GM19351 (cell line): Measurements from ENCODE around the gene MUC4.
A peak's percentile ranks its signal among the peaks of the same experiment; 100 is the strongest.

ENCODE experiments used
- ATAC-seq: cut with Tn5 transposase; IDR thresholded peaks from one replicate; pipeline ENCODE4 v1.9.1; 2021; ENCODE audit warnings: mild to moderate bottlenecking, moderate library complexity; ENCODE audit not compliant: unreplicated experiment

Gene MUC4, protein sequence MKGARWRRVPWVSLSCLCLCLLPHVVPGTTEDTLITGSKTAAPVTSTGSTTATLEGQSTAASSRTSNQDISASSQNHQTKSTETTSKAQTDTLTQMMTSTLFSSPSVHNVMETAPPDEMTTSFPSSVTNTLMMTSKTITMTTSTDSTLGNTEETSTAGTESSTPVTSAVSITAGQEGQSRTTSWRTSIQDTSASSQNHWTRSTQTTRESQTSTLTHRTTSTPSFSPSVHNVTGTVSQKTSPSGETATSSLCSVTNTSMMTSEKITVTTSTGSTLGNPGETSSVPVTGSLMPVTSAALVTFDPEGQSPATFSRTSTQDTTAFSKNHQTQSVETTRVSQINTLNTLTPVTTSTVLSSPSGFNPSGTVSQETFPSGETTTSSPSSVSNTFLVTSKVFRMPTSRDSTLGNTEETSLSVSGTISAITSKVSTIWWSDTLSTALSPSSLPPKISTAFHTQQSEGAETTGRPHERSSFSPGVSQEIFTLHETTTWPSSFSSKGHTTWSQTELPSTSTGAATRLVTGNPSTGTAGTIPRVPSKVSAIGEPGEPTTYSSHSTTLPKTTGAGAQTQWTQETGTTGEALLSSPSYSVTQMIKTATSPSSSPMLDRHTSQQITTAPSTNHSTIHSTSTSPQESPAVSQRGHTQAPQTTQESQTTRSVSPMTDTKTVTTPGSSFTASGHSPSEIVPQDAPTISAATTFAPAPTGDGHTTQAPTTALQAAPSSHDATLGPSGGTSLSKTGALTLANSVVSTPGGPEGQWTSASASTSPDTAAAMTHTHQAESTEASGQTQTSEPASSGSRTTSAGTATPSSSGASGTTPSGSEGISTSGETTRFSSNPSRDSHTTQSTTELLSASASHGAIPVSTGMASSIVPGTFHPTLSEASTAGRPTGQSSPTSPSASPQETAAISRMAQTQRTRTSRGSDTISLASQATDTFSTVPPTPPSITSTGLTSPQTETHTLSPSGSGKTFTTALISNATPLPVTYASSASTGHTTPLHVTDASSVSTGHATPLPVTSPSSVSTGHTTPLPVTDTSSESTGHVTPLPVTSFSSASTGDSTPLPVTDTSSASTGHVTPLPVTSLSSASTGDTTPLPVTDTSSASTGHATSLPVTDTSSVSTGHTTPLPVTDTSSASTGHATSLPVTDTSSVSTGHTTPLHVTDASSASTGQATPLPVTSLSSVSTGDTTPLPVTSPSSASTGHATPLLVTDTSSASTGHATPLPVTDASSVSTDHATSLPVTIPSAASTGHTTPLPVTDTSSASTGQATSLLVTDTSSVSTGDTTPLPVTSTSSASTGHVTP (N-terminal part only)

DNA sequence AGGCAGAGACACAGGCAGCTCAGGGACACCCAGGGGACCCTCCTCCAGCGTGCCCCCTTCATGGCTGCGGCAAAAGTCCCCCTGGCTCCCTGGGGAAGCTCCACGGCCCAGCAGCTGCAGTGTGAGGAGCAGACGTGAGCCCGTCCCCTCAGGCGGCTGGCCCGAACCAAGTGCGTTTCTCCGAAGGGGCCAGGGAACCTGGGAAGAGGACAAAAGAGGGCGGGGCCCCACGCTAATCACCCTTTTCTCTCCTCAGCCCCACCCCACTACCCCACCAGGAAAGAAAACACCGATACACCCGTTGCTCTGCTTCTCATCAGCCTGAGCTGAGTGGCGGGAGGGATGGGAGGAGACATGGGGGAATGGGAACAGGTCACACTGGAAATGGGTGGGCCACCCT is at the start of gene MUC4:
Gene MUC4 (minus strand): TSS at position 174 of the 400 bp plus-strand sequence. CDS start 112 bp downstream, at position 62.
- ATAC-seq = no peak

GRCh38 chr3:195860456-195860855 is 48.7 kb upstream of the MUC4 start:
- no peak for ATAC-seq

DNA sequence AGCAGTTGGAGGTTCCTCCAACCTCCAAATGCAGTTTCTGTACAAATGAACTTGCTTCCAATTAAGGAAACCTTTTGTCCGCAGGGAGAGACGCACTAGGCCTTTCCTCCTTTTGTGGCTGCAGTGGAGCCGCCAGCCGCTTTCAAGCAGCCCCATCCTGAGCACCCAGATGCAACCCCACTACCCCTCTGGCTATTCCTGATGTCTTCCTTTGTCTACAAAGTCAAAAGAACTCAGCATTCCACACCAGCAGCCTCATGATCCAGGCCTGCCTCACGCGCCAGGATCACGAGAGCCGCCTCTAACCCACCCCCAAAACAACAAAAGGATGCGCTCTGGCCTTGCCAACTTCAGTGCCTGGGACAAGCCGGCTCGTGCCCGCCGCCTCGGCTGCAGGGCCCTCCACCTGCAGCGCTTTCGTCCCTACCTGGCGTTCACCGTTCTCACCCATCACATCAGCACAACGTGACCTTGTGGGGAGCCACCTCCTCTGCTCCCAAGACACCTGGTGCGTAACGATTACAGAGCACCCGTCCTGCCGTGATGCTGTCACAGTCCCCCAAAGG is 48.2 kb upstream of the MUC4 start:
- no peak for ATAC-seq

DNA sequence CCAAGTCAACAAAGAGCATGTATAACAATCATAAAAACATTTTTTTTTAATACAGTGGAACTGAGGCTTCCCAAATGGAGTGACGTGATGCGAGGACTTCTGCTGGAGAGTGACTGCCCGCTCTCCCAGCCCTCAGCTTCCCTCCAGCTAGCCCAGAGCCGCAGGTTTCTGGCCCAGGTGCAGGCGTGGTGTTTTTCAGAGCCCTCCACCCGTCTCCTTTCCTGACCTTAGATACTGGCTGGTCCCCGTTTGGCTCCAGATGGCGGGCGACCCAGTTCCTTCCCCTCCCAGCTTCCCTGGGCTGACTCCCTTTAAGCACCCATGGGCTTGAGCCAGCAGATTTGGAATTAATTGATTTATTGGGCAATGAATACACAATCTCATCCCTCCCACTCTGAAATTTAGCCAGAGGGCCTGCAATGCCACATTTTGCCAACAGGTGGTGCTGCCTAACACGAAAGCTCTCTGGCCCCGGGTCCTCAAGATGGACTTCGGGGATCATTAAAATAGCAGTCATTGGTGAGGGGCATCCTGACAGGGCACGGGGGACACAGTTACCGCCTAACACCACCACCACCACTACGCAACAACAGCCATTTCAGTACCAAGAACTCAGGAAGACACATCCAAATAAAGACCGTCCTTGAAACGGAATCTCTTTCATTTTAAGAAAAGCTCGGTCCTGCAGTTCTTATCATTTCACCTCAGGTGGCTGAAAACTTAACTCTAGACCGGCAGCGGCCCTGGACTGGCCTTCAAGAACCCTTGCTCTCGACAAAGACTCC is 47.5 kb upstream of the MUC4 start:
- no peak for ATAC-seq

GRCh38 chr3:195856410-195857084 is 44.8 kb upstream of the MUC4 start:
- ATAC-seq = no peak

DNA sequence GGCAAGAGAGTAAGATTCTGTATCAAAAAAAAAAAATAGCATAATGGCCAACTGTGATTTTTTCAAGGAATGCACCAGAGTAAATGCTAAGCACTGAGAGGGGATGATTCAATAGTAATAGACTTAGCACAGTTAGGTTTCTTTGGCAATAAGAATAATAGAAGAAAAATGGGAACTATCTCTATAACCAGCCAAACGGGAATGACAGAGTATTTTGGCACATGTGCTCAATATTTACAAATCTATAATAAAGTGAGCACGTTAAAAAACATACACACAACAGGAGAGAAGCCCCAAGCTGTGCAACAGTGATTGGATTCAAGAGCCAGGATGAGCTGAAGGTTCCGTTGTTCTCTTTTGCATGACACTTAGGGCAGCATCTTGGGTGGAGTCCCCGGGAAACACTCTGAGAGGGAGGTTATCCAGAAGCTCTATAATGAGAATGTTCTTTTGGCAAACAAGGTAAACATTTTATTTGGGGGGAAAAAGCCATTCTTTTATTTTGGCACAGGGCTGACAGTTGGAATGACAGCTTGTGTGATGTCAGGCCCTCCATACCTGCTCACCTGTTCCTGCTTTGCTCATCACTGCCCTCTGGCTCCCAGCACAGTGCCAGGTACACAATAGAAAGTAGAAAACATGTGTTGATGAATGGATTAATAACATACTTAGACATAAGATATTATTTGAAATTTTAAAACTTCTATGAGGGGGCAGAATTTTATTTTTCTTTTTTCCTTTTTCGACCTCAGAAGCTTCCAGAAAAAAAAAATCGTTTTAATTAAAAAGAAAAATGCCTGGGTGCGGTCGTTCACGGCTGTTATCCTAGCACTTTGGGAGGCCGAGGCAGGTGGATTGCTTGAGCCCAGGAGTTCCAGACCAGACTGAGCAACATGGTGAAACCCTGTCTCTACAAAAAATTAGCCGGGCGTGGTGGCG is 44.0 kb upstream of the MUC4 start:
- no peak for ATAC-seq

DNA sequence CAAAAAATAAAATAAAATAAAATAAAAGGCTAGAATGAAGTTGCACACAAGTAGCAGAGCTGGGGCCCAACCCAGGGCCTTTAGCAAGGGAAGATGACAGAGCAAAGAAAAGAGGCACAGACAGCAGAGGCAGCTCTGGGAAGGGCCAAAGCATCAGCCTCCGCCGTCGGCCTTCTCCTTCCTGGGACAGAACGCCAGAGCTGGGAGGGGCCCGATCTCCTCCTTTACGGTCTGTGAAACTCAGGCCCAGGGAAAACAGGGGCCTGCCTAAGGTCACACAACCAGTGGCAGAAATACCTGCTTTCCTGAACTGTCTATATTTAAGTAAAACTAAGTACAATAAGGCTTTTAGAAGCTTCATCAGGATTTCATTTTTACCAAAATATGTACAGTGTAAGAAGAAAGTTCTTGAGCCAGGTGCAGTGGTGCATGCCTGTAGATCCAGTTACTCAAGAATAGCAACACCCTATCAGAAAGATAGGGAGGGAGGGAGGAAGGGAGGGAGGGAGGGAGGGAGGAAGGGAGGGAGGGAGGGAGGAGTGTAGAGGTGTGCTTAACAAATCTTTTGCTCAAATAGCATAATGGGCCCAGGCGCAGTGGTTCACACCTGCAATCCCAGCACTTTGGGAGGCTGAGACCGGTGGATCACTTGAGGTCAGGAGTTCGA is 43.0 kb upstream of the MUC4 start:
- ATAC-seq = no peak

DNA sequence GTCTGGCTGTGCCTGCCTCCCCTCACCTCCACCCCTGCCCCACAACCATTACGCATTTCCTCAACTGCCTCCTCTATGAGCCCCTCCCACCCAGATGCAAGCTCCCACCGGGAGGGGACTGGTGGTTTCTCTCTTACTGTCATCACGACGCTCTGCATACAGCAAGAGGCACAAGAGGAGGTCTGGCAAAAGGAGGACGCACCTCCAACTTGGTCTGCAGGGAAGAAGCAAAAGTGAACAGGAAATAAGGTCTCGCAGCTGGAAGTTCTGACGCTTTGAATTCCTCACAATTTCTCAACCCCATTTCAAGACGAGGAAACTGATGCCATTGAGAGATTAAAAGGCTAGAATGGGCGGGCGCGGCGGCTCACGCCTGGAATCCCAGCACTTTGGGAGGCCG is 42.3 kb upstream of the MUC4 start:
- ATAC-seq = no peak

- no peak for ATAC-seq
Measured at GRCh38 chr3:195853036-195853435, 41.3 kb upstream of the MUC4 start.

DNA sequence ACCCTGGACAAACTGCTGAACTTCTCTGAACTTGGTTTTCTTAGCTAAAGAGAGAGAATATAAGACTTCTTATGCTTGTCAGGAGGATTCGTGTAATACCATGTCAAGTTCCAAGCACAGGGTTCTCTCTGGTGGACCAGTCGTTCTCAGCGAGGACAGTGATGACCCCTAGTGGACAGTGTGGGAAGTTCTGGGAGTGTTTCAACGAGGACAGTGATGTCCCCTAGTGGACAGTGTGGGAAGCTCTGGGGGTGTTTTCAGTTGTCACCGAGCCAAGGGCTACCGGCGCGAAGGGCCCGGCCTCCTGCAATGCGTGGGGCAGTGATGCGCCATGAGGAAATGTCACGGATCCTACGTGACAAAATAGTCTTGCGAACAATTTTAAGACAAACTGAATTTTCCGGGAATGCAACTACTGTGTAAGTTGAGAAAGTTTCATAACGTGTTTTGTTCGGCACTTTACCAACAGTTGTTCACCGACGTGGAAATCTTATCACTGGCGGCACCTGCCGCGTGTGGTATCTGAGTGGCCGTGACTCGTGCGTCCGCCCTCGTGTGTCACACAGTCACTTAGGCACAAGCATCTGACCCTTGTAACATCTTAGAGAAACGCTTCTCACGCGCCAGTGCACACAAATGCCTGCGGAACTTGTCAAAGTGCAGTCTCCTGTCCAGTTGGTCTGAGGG is 39.3 kb upstream of the MUC4 start:
- ATAC-seq = peak; percentile 96

DNA sequence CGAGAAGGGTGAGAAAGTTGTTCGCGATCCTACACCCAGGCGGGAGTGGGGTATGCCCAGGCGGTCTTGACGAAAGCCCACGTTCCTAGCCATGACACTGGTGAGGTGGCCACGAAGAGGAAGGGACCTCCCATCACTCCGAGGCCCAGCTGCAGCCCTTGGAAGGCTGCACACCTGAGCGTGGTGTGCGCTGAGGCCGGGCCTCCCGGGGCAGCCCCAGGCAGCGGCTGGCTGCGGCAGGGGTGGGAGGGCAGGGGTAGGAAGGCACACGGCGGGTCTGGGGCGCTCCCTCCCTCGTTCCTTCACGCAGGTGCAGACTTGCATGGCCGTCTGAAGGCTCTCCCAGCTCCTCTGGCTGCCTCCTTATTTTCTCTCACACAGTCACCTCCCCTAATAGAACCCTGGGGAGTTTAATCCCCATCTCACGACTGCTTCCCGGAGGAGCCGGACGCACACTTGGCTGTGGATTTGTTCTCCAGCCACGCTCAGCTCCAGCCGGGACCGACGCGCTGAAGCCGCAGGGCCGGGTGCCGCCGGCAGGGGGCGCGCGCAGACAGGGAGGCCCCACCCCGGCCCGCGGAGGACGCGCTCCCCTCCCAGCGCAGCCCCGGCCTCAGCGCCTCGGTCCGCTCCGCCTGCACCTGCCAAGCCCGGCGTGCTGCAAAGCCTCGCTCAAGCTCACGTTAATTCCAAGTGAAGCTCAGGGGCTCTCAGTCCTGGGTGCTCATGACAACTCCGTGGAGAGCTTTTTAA is 37.8 kb upstream of the MUC4 start:
- ATAC-seq = no peak

DNA sequence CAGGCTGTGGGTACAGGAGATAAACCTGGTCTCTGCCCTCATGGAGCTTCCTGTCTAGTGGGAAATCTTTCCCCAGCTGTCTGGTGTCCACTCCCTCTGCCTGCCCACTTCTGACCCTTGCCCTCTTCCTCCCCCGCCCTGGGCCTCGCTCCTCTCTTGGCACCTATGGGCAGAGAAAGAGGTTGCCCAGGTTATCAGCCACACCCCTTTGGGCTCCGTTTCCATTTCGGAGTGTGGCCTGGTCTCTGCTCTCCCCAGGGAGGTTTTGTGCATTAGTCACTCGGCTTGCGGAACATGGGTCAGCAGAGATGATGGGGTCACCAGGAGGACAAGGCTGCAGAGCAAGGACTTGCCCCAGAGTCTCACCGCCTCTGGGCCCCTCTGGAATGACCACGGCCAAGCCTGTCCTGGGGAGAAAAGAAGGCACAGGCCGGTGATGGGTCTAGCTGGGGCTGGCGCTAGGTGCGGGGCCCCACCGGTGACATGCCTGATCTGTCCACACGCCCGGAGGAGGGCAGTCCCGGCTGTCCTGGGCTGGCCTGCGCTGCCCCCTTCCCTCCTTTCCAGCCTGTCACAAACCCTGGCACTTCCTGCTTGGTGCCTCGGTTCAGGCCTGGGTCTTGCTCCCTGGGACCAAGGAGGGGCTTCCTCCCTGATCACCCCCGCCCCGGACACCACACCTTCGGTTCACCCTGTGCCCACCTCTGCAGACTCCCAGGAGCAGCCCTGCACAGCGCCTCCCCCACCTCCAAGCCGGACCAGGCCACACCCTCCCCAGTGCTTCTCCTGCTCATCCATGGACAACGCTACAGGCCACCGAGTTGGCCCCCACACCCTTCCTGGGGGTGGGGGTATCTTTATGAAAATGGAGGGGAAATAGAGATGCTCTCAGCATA is 35.6 kb upstream of the MUC4 start:
- no peak for ATAC-seq

DNA sequence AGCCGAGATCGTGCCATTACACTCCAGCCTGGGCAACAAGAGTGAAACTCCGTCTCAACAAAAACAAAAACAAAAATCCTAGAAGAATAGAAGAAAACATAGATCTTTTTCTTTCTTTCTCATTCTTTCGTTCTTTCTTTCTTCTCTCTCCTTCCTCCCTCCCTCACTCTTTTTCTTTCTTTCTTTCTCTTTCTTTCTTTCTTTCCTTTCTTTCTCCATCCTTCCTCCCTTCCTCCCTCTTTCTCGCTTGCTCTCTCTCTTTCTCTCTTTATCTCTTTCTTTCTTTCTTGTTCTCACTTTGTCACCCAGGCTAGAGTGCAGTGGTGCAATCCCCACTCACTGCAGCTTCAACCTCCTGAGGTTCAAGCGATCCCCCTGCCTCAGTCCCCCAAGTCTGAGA is 33.8 kb upstream of the MUC4 start:
- no peak for ATAC-seq

GRCh38 chr3:195844671-195845218 is 33.0 kb upstream of the MUC4 start:
- no peak for ATAC-seq
